Transverse colon (tissue), 3 donors: Measurements from ENCODE around the gene TCEA3.

Experiments
- EP300 ChIP-seq: sonication (generic); formaldehyde crosslinking; IDR thresholded peaks from one replicate; pipeline ENCODE4 v1.6.1; 2017; ENCODE audit warnings: antibody characterized with exemption, low read depth
- POLR2A ChIP-seq: fragments of 450-650 bp; IDR thresholded peaks from one replicate; pipeline ENCODE4 v1.6.1; 2016; ENCODE audit warnings: antibody characterized with exemption, mild to moderate bottlenecking, moderate library complexity
- TF ChIP-seq, protein P1 (sequence below), 5 experiments: fragments of 200-600 bp in 3 of 5; fragments of 450-650 bp in 2 of 5; sonication (generic) in 3 of 5; IDR thresholded peaks; 1 replicate in 2 of 5; 2 replicates in 3 of 5; pipeline ENCODE4 v1.5.1; 2016 to 2017; ENCODE audit warnings: antibody characterized with exemption in 5 of 5, inconsistent platforms in 3 of 5, mild to moderate bottlenecking in 2 of 5, moderate library complexity in 1 of 5

DNA sequence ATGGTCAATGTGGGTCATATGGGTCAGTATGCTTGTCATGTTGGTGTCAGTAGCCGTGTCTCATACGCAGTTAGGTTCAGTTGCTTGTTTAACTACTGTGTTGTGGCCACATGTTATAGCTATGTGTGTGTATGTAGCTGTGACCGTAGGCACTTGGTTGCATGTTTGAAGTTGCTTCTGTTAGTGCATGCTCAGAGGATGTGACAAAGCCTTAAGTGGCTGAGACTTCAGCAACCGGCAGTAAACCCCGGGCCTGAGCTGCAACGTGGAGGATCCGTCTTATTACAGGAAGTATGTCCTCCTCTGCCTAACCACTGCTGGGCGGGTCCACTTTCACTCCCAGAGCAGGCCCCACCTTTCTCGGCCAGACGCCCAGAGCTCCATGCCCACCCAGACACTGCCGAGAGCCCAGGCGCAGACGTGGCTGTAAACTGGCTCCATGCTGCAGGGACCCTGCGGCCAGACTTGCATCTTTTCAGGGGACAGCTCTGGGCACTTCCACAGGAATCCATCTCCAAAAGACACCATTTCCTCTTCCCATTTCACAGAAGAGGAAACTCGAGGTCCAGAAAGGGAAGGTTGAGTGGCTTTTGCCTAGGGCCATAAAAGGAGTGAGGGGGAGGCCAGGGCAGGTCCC is 2.2 kb downstream of the TCEA3 start:
- TF ChIP-seq POLR2A (peak; percentile 58), EP300 (no peak)
- TF ChIP-seq, protein P1, sequence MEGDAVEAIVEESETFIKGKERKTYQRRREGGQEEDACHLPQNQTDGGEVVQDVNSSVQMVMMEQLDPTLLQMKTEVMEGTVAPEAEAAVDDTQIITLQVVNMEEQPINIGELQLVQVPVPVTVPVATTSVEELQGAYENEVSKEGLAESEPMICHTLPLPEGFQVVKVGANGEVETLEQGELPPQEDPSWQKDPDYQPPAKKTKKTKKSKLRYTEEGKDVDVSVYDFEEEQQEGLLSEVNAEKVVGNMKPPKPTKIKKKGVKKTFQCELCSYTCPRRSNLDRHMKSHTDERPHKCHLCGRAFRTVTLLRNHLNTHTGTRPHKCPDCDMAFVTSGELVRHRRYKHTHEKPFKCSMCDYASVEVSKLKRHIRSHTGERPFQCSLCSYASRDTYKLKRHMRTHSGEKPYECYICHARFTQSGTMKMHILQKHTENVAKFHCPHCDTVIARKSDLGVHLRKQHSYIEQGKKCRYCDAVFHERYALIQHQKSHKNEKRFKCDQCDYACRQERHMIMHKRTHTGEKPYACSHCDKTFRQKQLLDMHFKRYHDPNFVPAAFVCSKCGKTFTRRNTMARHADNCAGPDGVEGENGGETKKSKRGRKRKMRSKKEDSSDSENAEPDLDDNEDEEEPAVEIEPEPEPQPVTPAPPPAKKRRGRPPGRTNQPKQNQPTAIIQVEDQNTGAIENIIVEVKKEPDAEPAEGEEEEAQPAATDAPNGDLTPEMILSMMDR (IDR thresholded peaks at IDR 0.05), result no peak
